OCI-LY7 (cell line): ENCODE measurements around the gene MARF1. TPM values are rescaled to one million over a fixed set of nuclear protein-coding genes. Genes with fewer than 3 reads are reported as not detected.

Experiments used
- BruUV-seq: library from RNA; stranded (reverse); fragments of 400-500 nt; replicated peaks from 2 replicates; lab custom pipeline; 2021; lab: Mats Ljungman, UMichigan
- CTCF ChIA-PET: fragments of 300-600 bp; sonication (Branson Sonifier 250); formaldehyde crosslinking; loops from one replicate; lab custom pipeline; 2022; ENCODE audit warnings: antibody characterized with exemption; ENCODE audit not compliant: unreplicated experiment; lab: Charles Lee
- POLR2A ChIA-PET: fragments of 300-600 bp; sonication (Branson Sonifier 250); formaldehyde crosslinking; loops from one replicate; lab custom pipeline; 2022; ENCODE audit warnings: antibody characterized with exemption; lab: Charles Lee
- DNase-seq: peaks from one replicate; pipeline ENCODE4 v3.0.0-alpha.2; 2015; ENCODE audit warnings: low spot score
- H2AFZ ChIP-seq: fragments of 200-600 bp; sonication (generic), shearing (Covaris generic); 2 replicates; pipeline ENCODE4 v1.6.1; 2014; ENCODE audit warnings: mild to moderate bottlenecking, antibody characterized with exemption, low read length, moderate library complexity
- H3K27ac ChIP-seq: fragments of 200-600 bp; sonication (generic); 2 replicates; pipeline ENCODE4 v1.5.1; 2014; ENCODE audit warnings: mixed run types, low read depth, mild to moderate bottlenecking, moderate library complexity, low read length, inconsistent platforms; ENCODE audit not compliant: poor library complexity, severe bottlenecking
- H3K36me3 ChIP-seq: fragments of 200-600 bp; sonication (generic); 2 replicates; pipeline ENCODE4 v1.6.1; 2014; ENCODE audit warnings: mild to moderate bottlenecking, antibody characterized with exemption, low read length, moderate library complexity, mixed read lengths; ENCODE audit not compliant: insufficient read depth
- H3K4me1 ChIP-seq: fragments of 200-600 bp; sonication (generic); 2 replicates; pipeline ENCODE4 v1.5.1; 2014; ENCODE audit warnings: mild to moderate bottlenecking, low read length; ENCODE audit not compliant: insufficient read depth, poor library complexity, severe bottlenecking
- H3K4me2 ChIP-seq: fragments of 200-600 bp; sonication (generic); 2 replicates; pipeline ENCODE4 v1.6.1; 2014; ENCODE audit warnings: mild to moderate bottlenecking, low read length
- H3K4me3 ChIP-seq: fragments of 200-600 bp; sonication (generic); 2 replicates; pipeline ENCODE4 v1.5.1; 2014; ENCODE audit warnings: mild to moderate bottlenecking, low read depth, low read length; ENCODE audit not compliant: poor library complexity, severe bottlenecking
- H3K79me2 ChIP-seq: fragments of 200-600 bp; sonication (generic); 2 replicates; pipeline ENCODE4 v1.6.1; 2016; ENCODE audit warnings: low read depth, mild to moderate bottlenecking, low read length, moderate library complexity, mixed read lengths; ENCODE audit not compliant: insufficient read depth
- H3K9me2 ChIP-seq: fragments of 200-600 bp; sonication (generic); 2 replicates; pipeline ENCODE4 v1.6.1; 2016; ENCODE audit warnings: mild to moderate bottlenecking, low read length, mixed read lengths; ENCODE audit not compliant: insufficient read depth
- H3K9me3 ChIP-seq: fragments of 200-600 bp; sonication (generic); 2 replicates; pipeline ENCODE4 v1.6.1; 2014; ENCODE audit warnings: mild to moderate bottlenecking, mixed run types, low read length, mixed read lengths
- H4K20me1 ChIP-seq: fragments of 200-600 bp; sonication (generic); 2 replicates; pipeline ENCODE4 v1.6.1; 2014; ENCODE audit warnings: mild to moderate bottlenecking, antibody characterized with exemption, low read length, moderate library complexity, mixed read lengths; ENCODE audit not compliant: insufficient read depth
- EZH2phosphoT487 ChIP-seq: fragments of 200-600 bp; sonication (generic); IDR thresholded peaks from 2 replicates; pipeline ENCODE4 v1.6.1; 2018; ENCODE audit warnings: low read depth, borderline replicate concordance, mild to moderate bottlenecking, mixed run types, antibody characterized with exemption, low read length, moderate library complexity, mixed read lengths
- intact Hi-C: fragments of 100-400 bp; cut with micrococcal nuclease; formaldehyde crosslinking; loops from one replicate; pipeline ENCODE4 v1.10.0; 2022; ENCODE audit not compliant: unreplicated experiment
- total RNA-seq, 2 experiments: library from RNA; depleted of rRNA in 1 of 2; stranded (reverse); fragments of >200 nt in 1 of 2; shearing (Covaris generic) in 1 of 2; gene quantifications; 2 replicates each; pipeline ENCODE4 v1.2.3, GENCODE V29; 2014 to 2022
- TF ChIP-seq, protein P1 (sequence below): fragments of 200-600 bp; sonication (generic); conservative IDR thresholded peaks from 2 replicates; pipeline ENCODE4 v1.5.1; 2014; ENCODE audit warnings: mild to moderate bottlenecking, antibody characterized with exemption, low read length, moderate library complexity, mixed read lengths

The MARF1 gene
- total RNA-seq, 2 experiments from 2014 or later, result 20.6 to 71.1 TPM

DNA sequence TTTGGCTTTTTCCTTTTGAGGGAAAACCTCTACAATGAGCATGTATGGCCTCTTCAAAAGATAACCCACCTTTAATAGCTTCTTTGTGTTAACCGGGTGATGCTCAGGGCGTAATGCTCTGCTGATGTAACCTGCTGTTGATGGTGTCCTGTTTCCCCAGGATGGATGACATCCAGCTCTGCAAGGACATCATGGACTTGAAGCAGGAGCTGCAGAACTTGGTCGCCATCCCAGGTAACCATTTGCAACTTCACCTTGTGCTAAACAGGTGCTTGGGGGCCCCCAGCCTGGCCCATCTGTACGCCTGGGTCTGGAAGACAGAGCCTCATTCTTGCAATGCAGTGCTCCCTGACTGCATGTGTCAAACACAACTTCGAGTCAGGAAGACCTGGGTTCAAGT, 75.1 kb downstream of the MARF1 start:
- no peak overlapping the region for H2AFZ ChIP-seq
- BruUV-seq, result no TSS peak
- H3K4me3 ChIP-seq, result no peak overlapping the region
- no peaks in the 10 kb centered on the region for H3K9me2 ChIP-seq
- no peaks in the 10 kb centered on the region for H3K9me3 ChIP-seq
- no peak overlapping the region for H3K4me2 ChIP-seq
- intact Hi-C loops, result no loop called here
- ChIA-PET CTCF (no interaction called here), POLR2A (no interaction called here)
- TF ChIP-seq, protein P1, sequence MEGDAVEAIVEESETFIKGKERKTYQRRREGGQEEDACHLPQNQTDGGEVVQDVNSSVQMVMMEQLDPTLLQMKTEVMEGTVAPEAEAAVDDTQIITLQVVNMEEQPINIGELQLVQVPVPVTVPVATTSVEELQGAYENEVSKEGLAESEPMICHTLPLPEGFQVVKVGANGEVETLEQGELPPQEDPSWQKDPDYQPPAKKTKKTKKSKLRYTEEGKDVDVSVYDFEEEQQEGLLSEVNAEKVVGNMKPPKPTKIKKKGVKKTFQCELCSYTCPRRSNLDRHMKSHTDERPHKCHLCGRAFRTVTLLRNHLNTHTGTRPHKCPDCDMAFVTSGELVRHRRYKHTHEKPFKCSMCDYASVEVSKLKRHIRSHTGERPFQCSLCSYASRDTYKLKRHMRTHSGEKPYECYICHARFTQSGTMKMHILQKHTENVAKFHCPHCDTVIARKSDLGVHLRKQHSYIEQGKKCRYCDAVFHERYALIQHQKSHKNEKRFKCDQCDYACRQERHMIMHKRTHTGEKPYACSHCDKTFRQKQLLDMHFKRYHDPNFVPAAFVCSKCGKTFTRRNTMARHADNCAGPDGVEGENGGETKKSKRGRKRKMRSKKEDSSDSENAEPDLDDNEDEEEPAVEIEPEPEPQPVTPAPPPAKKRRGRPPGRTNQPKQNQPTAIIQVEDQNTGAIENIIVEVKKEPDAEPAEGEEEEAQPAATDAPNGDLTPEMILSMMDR, result no peak
- no peak for TF ChIP-seq EZH2phosphoT487
- DNase-seq, result no peak
- H3K36me3 ChIP-seq, result no peaks in the 10 kb centered on the region
- no peaks in the 10 kb centered on the region for H4K20me1 ChIP-seq
- H3K27ac ChIP-seq, result no peak overlapping the region
- H3K4me1 ChIP-seq, result peaks cover 9% of the 10 kb centered on the region
- H3K79me2 ChIP-seq, result no peaks in the 10 kb centered on the region

DNA sequence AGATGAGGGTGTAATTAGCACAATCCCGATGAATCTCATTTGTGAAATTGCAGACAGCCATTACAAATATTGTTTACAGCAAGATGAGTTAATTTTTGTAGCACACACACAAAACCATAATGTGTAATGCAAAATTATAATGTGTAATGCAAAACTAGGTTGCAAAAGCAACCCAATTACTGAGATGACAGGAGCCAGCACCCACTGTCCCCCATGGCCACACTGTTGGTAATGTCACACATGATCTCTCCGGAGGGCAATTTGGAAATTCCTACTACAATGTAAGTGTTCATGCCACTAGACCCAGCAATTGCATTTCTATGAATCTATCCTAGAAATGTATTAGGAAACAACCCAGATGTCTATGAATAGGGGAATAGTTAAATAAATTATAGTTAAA, 76.9 kb downstream of the MARF1 start:
- no peak for DNase-seq
- H3K9me2 ChIP-seq, result no peaks in the 10 kb centered on the region
- H3K9me3 ChIP-seq, result no peaks in the 10 kb centered on the region
- BruUV-seq, result no TSS peak
- H3K27ac ChIP-seq, result no peak overlapping the region
- intact Hi-C loops, result no loop called here
- H3K4me2 ChIP-seq, result no peak overlapping the region
- TF ChIP-seq EZH2phosphoT487, result no peak
- TF ChIP-seq, protein P1, result no peak
- no peak overlapping the region for H3K4me3 ChIP-seq
- no peaks in the 10 kb centered on the region for H3K79me2 ChIP-seq
- H4K20me1 ChIP-seq, result no peaks in the 10 kb centered on the region
- H2AFZ ChIP-seq, result no peak overlapping the region
- H3K4me1 ChIP-seq, result peaks cover 9% of the 10 kb centered on the region
- CTCF ChIA-PET, result no interaction called here
- no peaks in the 10 kb centered on the region for H3K36me3 ChIP-seq
- POLR2A ChIA-PET, result interaction anchor here (0.6 kb wide), 1 partner anchor 1363 kb away, joined by 3 read pairs; no protein-coding TSS in a partner anchor

DNA sequence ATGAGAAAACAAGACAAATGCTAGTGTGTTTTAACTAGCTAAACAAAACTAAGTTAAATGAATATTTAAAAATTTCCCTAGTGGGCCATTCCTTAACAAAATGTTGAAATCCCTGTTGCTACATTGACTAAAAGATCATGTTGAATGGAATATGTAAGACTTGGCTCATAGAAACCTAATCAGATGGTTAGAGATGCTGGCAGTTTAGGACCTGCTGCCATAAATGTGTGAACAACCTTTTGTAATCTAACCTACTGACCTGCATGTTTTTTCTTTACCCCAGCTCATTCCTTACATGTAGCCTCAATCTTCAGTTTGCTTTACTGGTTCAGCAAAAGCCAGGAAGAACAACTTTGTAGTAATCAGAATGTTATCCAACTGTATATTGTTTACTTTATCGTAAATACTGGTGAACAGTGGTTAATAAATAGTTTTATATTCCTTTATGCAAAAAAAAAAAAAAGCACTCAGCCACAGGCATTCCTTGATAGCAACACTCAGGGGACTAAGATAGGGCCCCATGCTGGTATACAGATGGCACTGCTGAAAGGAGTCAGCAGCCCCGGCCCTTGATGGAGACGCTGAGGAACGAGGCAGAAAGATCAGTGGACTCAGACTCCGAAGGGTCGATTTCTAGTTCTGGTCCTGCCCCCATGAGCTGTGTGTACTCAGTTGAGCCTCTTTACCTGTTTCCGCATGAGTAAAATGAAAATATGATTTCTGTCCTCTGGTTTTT, 78.2 kb downstream of the MARF1 start:
- H3K27ac ChIP-seq, result no peak overlapping the region
- intact Hi-C loops, result no loop called here
- ChIA-PET CTCF (no interaction called here), POLR2A (interaction anchor here (0.6 to 0.7 kb wide), 2 partner anchors 92 to 510 kb away, joined by 3 to 4 read pairs; no protein-coding TSS in a partner anchor)
- peaks cover 9% of the 10 kb centered on the region for H3K4me1 ChIP-seq
- no peak overlapping the region for H3K4me2 ChIP-seq
- H3K4me3 ChIP-seq, result no peak overlapping the region
- BruUV-seq, result no TSS peak
- TF ChIP-seq, protein P1, result no peak
- no peak for TF ChIP-seq EZH2phosphoT487
- H2AFZ ChIP-seq, result no peak overlapping the region
- H3K79me2 ChIP-seq, result no peaks in the 10 kb centered on the region
- no peaks in the 10 kb centered on the region for H3K9me2 ChIP-seq
- H3K36me3 ChIP-seq, result no peaks in the 10 kb centered on the region
- no peaks in the 10 kb centered on the region for H3K9me3 ChIP-seq
- H4K20me1 ChIP-seq, result no peaks in the 10 kb centered on the region
- no peak for DNase-seq
